IMR-90 (cell line): ENCODE measurements around the gene FAM151A. TPM values are rescaled to one million over a fixed set of nuclear protein-coding genes. Genes with fewer than 3 reads are reported as not detected.
A peak's percentile ranks its signal among the peaks of the same experiment; 100 is the strongest.

ENCODE experiments used
- ATAC-seq: fragments of 200-7000 bp; cut with Tn5 transposase; 2 replicates; pipeline ENCODE4 v1.9.1; 2020; ENCODE audit warnings: low read depth, mild to moderate bottlenecking, moderate library complexity
- BruUV-seq: library from RNA; stranded (reverse); fragments of 400-500 nt; replicated peaks from 2 replicates; lab custom pipeline; 2021; lab: Mats Ljungman, UMichigan
- CTCF ChIA-PET: fragments of 300-600 bp; formaldehyde crosslinking; extraction: SDS; loops from one replicate; lab custom pipeline; 2021; ENCODE audit warnings: antibody characterized with exemption; lab: Yijun Ruan, JAX
- POLR2A ChIA-PET: fragments of 300-600 bp; sonication (Branson Sonifier 250); formaldehyde crosslinking; loops from one replicate; lab custom pipeline; 2022; ENCODE audit warnings: antibody characterized with exemption; ENCODE audit not compliant: unreplicated experiment; lab: Charles Lee
- DNase-seq: peaks from one replicate; pipeline ENCODE4 v3.0.0; 2013
- H2AFZ ChIP-seq: replicated peaks from 2 replicates; pipeline ENCODE3; 2013; ENCODE audit warnings: low read length, mild to moderate bottlenecking; ENCODE audit not compliant: poor library complexity
- H2AK5ac ChIP-seq: 2 replicates; pipeline ENCODE4 v1.6.1; 2013; ENCODE audit warnings: low read depth, low read length, inconsistent platforms
- H2AK9ac ChIP-seq: replicated peaks from 2 replicates; pipeline ENCODE3; 2013; ENCODE audit warnings: mild to moderate bottlenecking, low read depth, low read length, moderate library complexity; ENCODE audit not compliant: poor library complexity
- H2BK120ac ChIP-seq: 2 replicates; pipeline ENCODE4 v1.6.1; 2013; ENCODE audit warnings: low read depth, low read length, inconsistent platforms
- H2BK15ac ChIP-seq: 3 replicates; pipeline ENCODE4 v1.6.1; 2013; ENCODE audit warnings: low read depth, low read length, inconsistent platforms
- H2BK20ac ChIP-seq: 2 replicates; pipeline ENCODE4 v1.6.1; 2013; ENCODE audit warnings: low read depth, mild to moderate bottlenecking, inconsistent platforms, low read length, moderate library complexity
- H2BK5ac ChIP-seq: 2 replicates; pipeline ENCODE4 v1.6.1; 2013; ENCODE audit warnings: mild to moderate bottlenecking, low read depth, low read length, inconsistent platforms; ENCODE audit not compliant: poor library complexity, severe bottlenecking
- H3K14ac ChIP-seq: replicated peaks from 2 replicates; pipeline ENCODE4 v1.6.1; 2013; ENCODE audit warnings: low read depth, low read length, inconsistent platforms
- H3K18ac ChIP-seq: 2 replicates; pipeline ENCODE4 v1.6.1; 2013; ENCODE audit warnings: low read depth, low read length, control low read depth
- H3K23ac ChIP-seq: 2 replicates; pipeline ENCODE4 v1.6.1; 2013; ENCODE audit warnings: low read depth, low read length, inconsistent platforms
- H3K27ac ChIP-seq: 2 replicates; pipeline ENCODE4 v1.5.1; 2013; ENCODE audit warnings: mild to moderate bottlenecking, control low read depth, low read length; ENCODE audit not compliant: insufficient read depth
- H3K27me3 ChIP-seq: 2 replicates; pipeline ENCODE4 v1.6.1; 2013; ENCODE audit warnings: low read length; ENCODE audit not compliant: control insufficient read depth, insufficient read depth
- H3K36me3 ChIP-seq: 2 replicates; pipeline ENCODE4 v1.6.1; 2013; ENCODE audit warnings: low read length, mixed read lengths; ENCODE audit not compliant: control insufficient read depth, insufficient read depth
- H3K4ac ChIP-seq: 2 replicates; pipeline ENCODE4 v1.6.1; 2013; ENCODE audit warnings: low read depth, low read length, inconsistent platforms
- H3K4me1 ChIP-seq: 2 replicates; pipeline ENCODE4 v1.6.1; 2013; ENCODE audit warnings: low read length, mixed read lengths; ENCODE audit not compliant: control insufficient read depth, insufficient read depth
- H3K4me2 ChIP-seq: 2 replicates; pipeline ENCODE4 v1.6.1; 2013; ENCODE audit warnings: low read depth, mild to moderate bottlenecking, control low read depth, low read length, moderate library complexity
- H3K4me3 ChIP-seq: 2 replicates; pipeline ENCODE4 v1.5.1; 2013; ENCODE audit warnings: low read depth, mild to moderate bottlenecking, control low read depth, low read length, moderate library complexity; ENCODE audit not compliant: insufficient read depth
- H3K56ac ChIP-seq: 2 replicates; pipeline ENCODE4 v1.6.1; 2013; ENCODE audit warnings: low read length, inconsistent platforms; ENCODE audit not compliant: insufficient read depth; ENCODE audit errors: extremely low read depth
- H3K79me1 ChIP-seq, 2 experiments: 2 replicates each; pipeline ENCODE4 v1.6.1; 2013; ENCODE audit warnings: low read length in 2 of 2, inconsistent platforms in 1 of 2, low read depth in 1 of 2
- H3K9ac ChIP-seq: 2 replicates; pipeline ENCODE4 v1.6.1; 2013; ENCODE audit warnings: low read depth, low read length, control low read depth
- H3K9me1 ChIP-seq: 2 replicates; pipeline ENCODE4 v1.6.1; 2013; ENCODE audit warnings: low read length, inconsistent platforms; ENCODE audit not compliant: insufficient read depth
- H3K9me3 ChIP-seq: 2 replicates; pipeline ENCODE4 v1.6.1; 2013; ENCODE audit warnings: low read length; ENCODE audit not compliant: control insufficient read depth, insufficient read depth
- H4K20me1 ChIP-seq: 2 replicates; pipeline ENCODE4 v1.6.1; 2013; ENCODE audit warnings: low read length, inconsistent platforms; ENCODE audit not compliant: insufficient read depth
- H4K5ac ChIP-seq: 2 replicates; pipeline ENCODE4 v1.6.1; 2013; ENCODE audit warnings: mild to moderate bottlenecking, low read depth, low read length, control low read depth
- H4K8ac ChIP-seq, 2 experiments: 2 replicates each; pipeline ENCODE4 v1.6.1; 2013; ENCODE audit warnings: low read depth in 2 of 2, low read length in 2 of 2, control low read depth in 1 of 2, inconsistent platforms in 1 of 2
- H4K91ac ChIP-seq: 2 replicates; pipeline ENCODE4 v1.6.1; 2013; ENCODE audit warnings: low read depth, low read length, inconsistent platforms; ENCODE audit not compliant: insufficient read depth
- CHD1 ChIP-seq: IDR thresholded peaks from 2 replicates; pipeline ENCODE4 v1.6.1; 2012; ENCODE audit warnings: low read depth, low read length, improper control_type of control experiment
- NFE2L2 ChIP-seq: fragments of 150-350 bp; IDR thresholded peaks from 2 replicates; pipeline ENCODE4 v1.6.1; 2016; ENCODE audit warnings: low read depth, mild to moderate bottlenecking, low read length
- RFX5 ChIP-seq: IDR thresholded peaks from 2 replicates; pipeline ENCODE4 v1.8.0; 2012; ENCODE audit warnings: low read depth, mild to moderate bottlenecking, low read length, moderate library complexity
- WGBS, 2 experiments: methylation state at CpG; one replicate each; pipeline versions ENCODE4 v1.1.5 to v1.1.7; 2013; ENCODE audit warnings: missing lambda C conversion rate in 2 of 2; ENCODE audit not compliant: insufficient read length in 1 of 2; ENCODE audit errors: extremely low coverage in 2 of 2; 5-methylcytosine and 5-hydroxymethylcytosine counted together
- dilution Hi-C: fragments of 300-500 bp; cut with HindIII; formaldehyde crosslinking; loops from one replicate; pipeline ENCODE4 v1.14.3; 2018; ENCODE audit warnings: low sequenced_read_pairs; ENCODE audit not compliant: unreplicated experiment
- in situ Hi-C: fragments of 300-500 bp; cut with MboI; formaldehyde crosslinking; loops from 3 replicates; pipeline ENCODE4 v1.14.3; 2019; ENCODE audit warnings: low sequenced_read_pairs, inconsistent platforms, mixed read lengths
- intact Hi-C: fragments of 100-400 bp; cut with micrococcal nuclease; formaldehyde crosslinking; loops from 2 replicates; pipeline ENCODE4 v1.10.0; 2022
- polyA plus RNA-seq, 3 experiments: library from polyadenylated mRNA; depleted of rRNA; stranded (reverse); fragments of >200 nt; gene quantifications; 2 replicates each; pipeline ENCODE4 v1.2.3, GENCODE V29; 2012; ENCODE audit warnings: low replicate concordance in 1 of 3
- total RNA-seq: library from RNA; depleted of rRNA; stranded (reverse); fragments of >200 nt; gene quantifications from 2 replicates; pipeline ENCODE4 v1.2.3, GENCODE V29; 2012

FAM151A gene
- total and polyA plus RNA-seq, 2 of the 4 experiments (the other 2 are of a cell fraction), result not detected

GRCh38 chr1:54582566-54583306, 40.6 kb downstream of the FAM151A start:
- intact Hi-C loops, result no loop called here
- Histone ChIP-seq H3K27me3 (peaks cover 2% of the 10 kb centered on the region; the same call in 1 of the 2 replicates), H3K14ac (no peak overlapping the region), H3K9me1 (no peaks in the 10 kb centered on the region; the same call in 1 of the 2 replicates), H2AK5ac (no peak overlapping the region), H3K4me1 (peaks cover 3% of the 10 kb centered on the region; the same call in 1 of the 2 replicates), H3K18ac (no peak overlapping the region), H3K4me3 (no peak overlapping the region), H3K56ac (no peak overlapping the region), H2AFZ (no peak overlapping the region), H3K9me3 (no peaks in the 10 kb centered on the region), H3K9ac (no peak overlapping the region), H4K20me1 (no peaks in the 10 kb centered on the region), H4K91ac (no peak overlapping the region; the same call in 1 of the 2 replicates), H3K79me1 (no peaks in the 10 kb centered on the region), H3K27ac (no peak overlapping the region), H2BK5ac (no peak overlapping the region), H4K5ac (no peak overlapping the region), H3K23ac (no peak overlapping the region), H3K4me2 (no peak overlapping the region), H4K8ac (no peak overlapping the region), H2AK9ac (peak overlapping the region; percentile 5), H2BK20ac (no peak overlapping the region), H3K36me3 (no peaks in the 10 kb centered on the region), H2BK120ac (no peak overlapping the region), H3K4ac (no peak overlapping the region), H2BK15ac (no peak overlapping the region)
- DNase-seq (no peak), ATAC-seq (no peak)
- dilution Hi-C loops, result no loop called here
- WGBS, 2 experiments, result 85% methylated on average over 11 of the region's 19 CpGs; no CpG with 5 or more reads in 1 of the 2 experiments
- no TSS peak for BruUV-seq
- TF ChIP-seq RFX5 (no peak), NFE2L2 (no peak), CHD1 (no peak)
- ChIA-PET CTCF (no interaction called here), POLR2A (no interaction called here)
- in situ Hi-C loops, result no loop called here
